ENCODE results near the gene TRIM37. TPM values are rescaled to one million over a fixed set of nuclear protein-coding genes. Genes with fewer than 3 reads are reported as not detected.

The TRIM37 gene
- total and polyA plus RNA-seq, 4 donors, result 5.4 to 12.9 (median 8.1) TPM

DNA sequence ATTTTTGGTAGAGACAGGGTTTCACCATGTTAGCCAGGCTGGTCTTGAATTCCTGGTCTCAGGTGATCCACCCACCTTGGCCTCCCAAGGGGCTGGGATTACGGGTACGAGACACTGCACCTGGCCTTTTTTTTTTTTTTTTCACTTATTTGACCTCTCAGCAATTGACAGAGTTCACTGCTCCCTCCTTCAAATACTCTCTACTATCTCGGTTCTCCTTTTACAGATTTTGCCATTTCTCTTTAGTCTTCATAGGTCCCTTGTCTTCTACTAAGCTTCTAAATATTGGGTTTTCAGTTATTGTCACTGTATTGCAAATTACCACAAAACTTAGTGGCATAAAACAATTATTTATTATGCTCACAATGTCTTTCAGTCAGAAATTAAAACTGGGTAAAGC, 159.3 kb downstream of the TRIM37 start:
- no peaks in the 10 kb centered on the region for H3K36me3 ChIP-seq (ENCODE audit: control insufficient read depth in 4 of 4, insufficient read depth in 3 of 4, low read depth in 1 of 4, low read length in 3 of 4)
- H3K4me1 ChIP-seq (ENCODE audit: control insufficient read depth in 4 of 4, insufficient read depth in 4 of 4, low read length in 3 of 4), result no peaks in the 10 kb centered on the region
- no peak for DNase-seq (ENCODE audit: low spot score)
- 88% methylated on average over 3 of the region's 3 CpGs for WGBS
- H3K9ac ChIP-seq (ENCODE audit: low read depth in 1 of 2, low read length in 2 of 2), result no peak overlapping the region
- H3K27me3 ChIP-seq (ENCODE audit: control insufficient read depth in 4 of 4, insufficient read depth in 4 of 4, low read length in 3 of 4), result no peaks in the 10 kb centered on the region
- H3K9me3 ChIP-seq (ENCODE audit: control insufficient read depth in 4 of 4, low read length in 3 of 4), result peaks cover 0 to 3% (median 0%) of the 10 kb centered on the region in 4 donors
- no peak overlapping the region for H3K4me3 ChIP-seq (ENCODE audit: low read depth in 1 of 3, low read length in 3 of 3)
- H3K27ac ChIP-seq (ENCODE audit: low read depth in 1 of 2, low read length in 2 of 2), result no peak overlapping the region
- TF ChIP-seq HNF4A (conservative IDR thresholded peaks at IDR 0.05) (no peak), RAD21 (IDR thresholded peaks at IDR 0.05) (no peak), CTCF (IDR thresholded peaks at IDR 0.05; ENCODE audit: low read depth, low read length, missing input control) (no peak), FOXA1 (IDR thresholded peaks at IDR 0.05) (no peak)
- TF ChIP-seq, protein P1, sequence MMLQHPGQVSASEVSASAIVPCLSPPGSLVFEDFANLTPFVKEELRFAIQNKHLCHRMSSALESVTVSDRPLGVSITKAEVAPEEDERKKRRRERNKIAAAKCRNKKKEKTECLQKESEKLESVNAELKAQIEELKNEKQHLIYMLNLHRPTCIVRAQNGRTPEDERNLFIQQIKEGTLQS (IDR thresholded peaks at IDR 0.05), result no peak

DNA sequence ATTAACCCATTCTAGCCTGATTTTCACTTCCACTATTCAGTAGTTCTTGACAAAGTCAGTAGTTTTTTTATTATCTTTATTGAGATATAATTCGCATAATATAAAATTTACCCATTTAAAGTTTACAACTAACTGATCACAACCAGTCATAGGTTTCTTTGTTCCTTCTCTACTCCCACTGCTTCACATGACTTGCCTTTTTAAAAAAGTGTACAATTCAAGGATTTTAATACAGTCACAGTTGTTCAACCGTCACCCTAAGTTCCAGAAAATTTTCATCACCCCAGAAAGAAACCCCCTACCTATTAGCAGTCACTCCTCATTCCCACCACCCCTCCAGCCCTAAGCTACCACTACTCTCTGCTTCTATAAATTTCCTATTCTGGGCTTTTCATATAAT, 162.5 kb downstream of the TRIM37 start:
- Histone ChIP-seq H3K9me3 (ENCODE audit: control insufficient read depth in 4 of 4, low read length in 3 of 4) (no peaks in the 10 kb centered on the region), H3K27me3 (ENCODE audit: control insufficient read depth in 4 of 4, insufficient read depth in 4 of 4, low read length in 3 of 4) (no peaks in the 10 kb centered on the region), H3K27ac (ENCODE audit: low read depth in 1 of 2, low read length in 2 of 2) (no peak overlapping the region), H3K4me1 (ENCODE audit: control insufficient read depth in 4 of 4, insufficient read depth in 4 of 4, low read length in 3 of 4) (no peaks in the 10 kb centered on the region), H3K36me3 (ENCODE audit: control insufficient read depth in 4 of 4, insufficient read depth in 3 of 4, low read depth in 1 of 4, low read length in 3 of 4) (no peaks in the 10 kb centered on the region), H3K4me3 (ENCODE audit: low read depth in 1 of 3, low read length in 3 of 3) (no peak overlapping the region), H3K9ac (ENCODE audit: low read depth in 1 of 2, low read length in 2 of 2) (no peak overlapping the region)
- DNase-seq (ENCODE audit: low spot score), result no peak
- TF ChIP-seq EGR1 (IDR thresholded peaks at IDR 0.05; ENCODE audit: low read depth in 2 of 2) (no peak), FOXA2 (IDR thresholded peaks at IDR 0.05) (no peak)
- TF ChIP-seq, protein P1 (IDR thresholded peaks at IDR 0.05), result no peak
- TF ChIP-seq, protein P2, sequence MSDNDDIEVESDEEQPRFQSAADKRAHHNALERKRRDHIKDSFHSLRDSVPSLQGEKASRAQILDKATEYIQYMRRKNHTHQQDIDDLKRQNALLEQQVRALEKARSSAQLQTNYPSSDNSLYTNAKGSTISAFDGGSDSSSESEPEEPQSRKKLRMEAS (IDR thresholded peaks at IDR 0.05), result no peak
- 90% methylated on average over 2 of the region's 2 CpGs for WGBS

DNA sequence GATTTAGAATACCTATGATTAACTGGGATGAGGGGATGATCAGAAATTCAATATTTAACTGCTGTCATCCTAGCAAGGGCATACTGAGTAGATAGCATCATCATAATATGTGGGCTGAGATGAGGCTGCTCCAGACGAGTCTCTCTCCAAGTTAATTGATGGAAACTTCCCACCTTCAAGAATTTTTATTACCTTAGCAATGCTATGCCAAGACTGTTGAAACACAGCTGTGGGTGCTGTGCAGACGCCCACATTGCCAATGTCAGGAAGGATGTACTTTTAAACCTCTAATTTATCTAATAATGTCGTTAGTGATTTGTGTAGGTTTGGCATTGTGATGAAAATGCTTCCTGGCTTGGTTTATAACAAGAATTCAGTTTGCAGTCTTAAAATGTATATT, 170.4 kb downstream of the TRIM37 start:
- DNase-seq (ENCODE audit: low spot score), result no peak
- 68% methylated on average over 3 of the region's 3 CpGs for WGBS
- Histone ChIP-seq H3K9me3 (ENCODE audit: control insufficient read depth in 4 of 4, low read length in 3 of 4) (no peaks in the 10 kb centered on the region), H3K9ac (ENCODE audit: low read depth in 1 of 2, low read length in 2 of 2) (no peak overlapping the region), H3K27me3 (ENCODE audit: control insufficient read depth in 4 of 4, insufficient read depth in 4 of 4, low read length in 3 of 4) (no peaks in the 10 kb centered on the region), H3K36me3 (ENCODE audit: control insufficient read depth in 4 of 4, insufficient read depth in 3 of 4, low read depth in 1 of 4, low read length in 3 of 4) (no peaks in the 10 kb centered on the region), H3K27ac (ENCODE audit: low read depth in 1 of 2, low read length in 2 of 2) (no peak overlapping the region), H3K4me3 (ENCODE audit: low read depth in 1 of 3, low read length in 3 of 3) (no peak overlapping the region), H3K4me1 (ENCODE audit: control insufficient read depth in 4 of 4, insufficient read depth in 4 of 4, low read length in 3 of 4) (no peaks in the 10 kb centered on the region)
- TF ChIP-seq, protein P3, sequence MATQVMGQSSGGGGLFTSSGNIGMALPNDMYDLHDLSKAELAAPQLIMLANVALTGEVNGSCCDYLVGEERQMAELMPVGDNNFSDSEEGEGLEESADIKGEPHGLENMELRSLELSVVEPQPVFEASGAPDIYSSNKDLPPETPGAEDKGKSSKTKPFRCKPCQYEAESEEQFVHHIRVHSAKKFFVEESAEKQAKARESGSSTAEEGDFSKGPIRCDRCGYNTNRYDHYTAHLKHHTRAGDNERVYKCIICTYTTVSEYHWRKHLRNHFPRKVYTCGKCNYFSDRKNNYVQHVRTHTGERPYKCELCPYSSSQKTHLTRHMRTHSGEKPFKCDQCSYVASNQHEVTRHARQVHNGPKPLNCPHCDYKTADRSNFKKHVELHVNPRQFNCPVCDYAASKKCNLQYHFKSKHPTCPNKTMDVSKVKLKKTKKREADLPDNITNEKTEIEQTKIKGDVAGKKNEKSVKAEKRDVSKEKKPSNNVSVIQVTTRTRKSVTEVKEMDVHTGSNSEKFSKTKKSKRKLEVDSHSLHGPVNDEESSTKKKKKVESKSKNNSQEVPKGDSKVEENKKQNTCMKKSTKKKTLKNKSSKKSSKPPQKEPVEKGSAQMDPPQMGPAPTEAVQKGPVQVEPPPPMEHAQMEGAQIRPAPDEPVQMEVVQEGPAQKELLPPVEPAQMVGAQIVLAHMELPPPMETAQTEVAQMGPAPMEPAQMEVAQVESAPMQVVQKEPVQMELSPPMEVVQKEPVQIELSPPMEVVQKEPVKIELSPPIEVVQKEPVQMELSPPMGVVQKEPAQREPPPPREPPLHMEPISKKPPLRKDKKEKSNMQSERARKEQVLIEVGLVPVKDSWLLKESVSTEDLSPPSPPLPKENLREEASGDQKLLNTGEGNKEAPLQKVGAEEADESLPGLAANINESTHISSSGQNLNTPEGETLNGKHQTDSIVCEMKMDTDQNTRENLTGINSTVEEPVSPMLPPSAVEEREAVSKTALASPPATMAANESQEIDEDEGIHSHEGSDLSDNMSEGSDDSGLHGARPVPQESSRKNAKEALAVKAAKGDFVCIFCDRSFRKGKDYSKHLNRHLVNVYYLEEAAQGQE (IDR thresholded peaks at IDR 0.05), result no peak
- no peak for TF ChIP-seq TAF1 (conservative IDR thresholded peaks at IDR 0.05)

All from liver (tissue), 9 donors.